K562 (cell line): Measurements from ENCODE around the gene BNIP5. TPM values are rescaled to one million over a fixed set of nuclear protein-coding genes. Genes with fewer than 3 reads are reported as not detected.

Source experiments
- ATAC-seq: fragments of 200-7000 bp; cut with Tn5 transposase; 3 replicates; pipeline ENCODE4 v1.9.1; 2020; ENCODE audit warnings: moderate library complexity
- BruUV-seq: library from RNA; stranded (reverse); fragments of 400-500 nt; replicated peaks from 2 replicates; lab custom pipeline; 2021; lab: Mats Ljungman, UMichigan
- CTCF ChIA-PET: fragments of 300-600 bp; formaldehyde crosslinking; extraction: SDS; loops from one replicate; lab custom pipeline; 2021; ENCODE audit warnings: low intra/inter-chr PET ratio; lab: Yijun Ruan, JAX
- POLR2A ChIA-PET: fragments of 300-600, 350-650 bp; sonication (Branson Sonifier 250); formaldehyde crosslinking; extraction: SDS; loops from one replicate; lab custom pipeline; 2021; ENCODE audit warnings: antibody characterized with exemption, inconsistent platforms; lab: Yijun Ruan, JAX
- DNase-seq, 4 experiments: peaks; one replicate each; pipeline versions ENCODE4 v3.0.0 to v3.0.0-alpha.2; 2011 to 2018; ENCODE audit warnings: low spot score in 3 of 4, mixed read lengths in 3 of 4; ENCODE audit errors: extremely low read depth in 1 of 4
- FAIRE-seq: peaks from 2 replicates; lab custom pipeline; 2011; peaks lifted over from hg19 to GRCh38; lab: Jason Lieb, UNC
- H2AFZ ChIP-seq: 2 replicates; pipeline ENCODE4 v1.6.0; 2011; ENCODE audit warnings: low read depth, low read length, control low read depth, inconsistent platforms
- H3K27ac ChIP-seq: fragments of 200-600 bp; 3 replicates; pipeline ENCODE4 v1.8.0; 2011; ENCODE audit warnings: low read depth, mild to moderate bottlenecking, control low read depth, inconsistent platforms, low read length, moderate library complexity, mixed read lengths; ENCODE audit errors: extremely low read depth
- H3K27me3 ChIP-seq, 2 experiments: fragments of 300-600 bp in 1 of 2; 2 replicates in 1 of 2; 3 replicates in 1 of 2; pipeline versions ENCODE4 v1.6.0 to v1.8.0; 2011; ENCODE audit warnings: inconsistent platforms in 2 of 2, low read length in 2 of 2, mild to moderate bottlenecking in 1 of 2, mixed read lengths in 1 of 2, moderate library complexity in 1 of 2; ENCODE audit not compliant: control insufficient read depth in 2 of 2, insufficient read depth in 2 of 2
- H3K36me3 ChIP-seq: fragments of 300-600 bp; 3 replicates; pipeline ENCODE4 v1.8.0; 2011; ENCODE audit warnings: mild to moderate bottlenecking, low read length, inconsistent platforms; ENCODE audit not compliant: control insufficient read depth, insufficient read depth
- H3K4me1 ChIP-seq, 2 experiments: fragments of 200-600 bp in 1 of 2; replicated peaks in 1 of 2; 2 replicates in 1 of 2; 3 replicates in 1 of 2; pipeline versions ENCODE4 v1.5.1 to v1.8.0; 2011; ENCODE audit warnings: inconsistent platforms in 2 of 2, low read length in 2 of 2, mild to moderate bottlenecking in 1 of 2, mixed read lengths in 1 of 2, moderate library complexity in 1 of 2; ENCODE audit not compliant: control insufficient read depth in 2 of 2, insufficient read depth in 2 of 2
- H3K4me2 ChIP-seq: 2 replicates; pipeline ENCODE4 v1.6.1; 2011; ENCODE audit warnings: low read length, control low read depth, inconsistent platforms, mixed read lengths; ENCODE audit not compliant: insufficient read depth
- H3K4me3 ChIP-seq: fragments of 200-600 bp; sonication (generic), shearing (Covaris generic); 2 replicates; pipeline ENCODE4 v1.5.1; 2016; ENCODE audit warnings: control low read depth, inconsistent platforms
- H3K79me2 ChIP-seq: fragments of 200-600 bp; 3 replicates; pipeline ENCODE4 v1.8.0; 2011; ENCODE audit warnings: low read length, inconsistent platforms; ENCODE audit not compliant: control insufficient read depth, insufficient read depth
- H3K9ac ChIP-seq, 2 experiments: 2 replicates each; pipeline versions ENCODE4 v1.6.0 to v1.6.1; 2011; ENCODE audit warnings: low read depth in 2 of 2, low read length in 2 of 2, control low read depth in 1 of 2, inconsistent platforms in 1 of 2, mild to moderate bottlenecking in 1 of 2, mixed read lengths in 1 of 2; ENCODE audit not compliant: insufficient read depth in 1 of 2
- H3K9me1 ChIP-seq: one replicate; pipeline ENCODE4 v1.6.0; 2011; ENCODE audit warnings: inconsistent platforms, mild to moderate bottlenecking, low read length, moderate library complexity; ENCODE audit not compliant: control insufficient read depth, insufficient read depth
- H3K9me3 ChIP-seq: replicated peaks from 2 replicates; pipeline ENCODE4 v1.5.1; 2011; ENCODE audit warnings: low read depth, low read length, inconsistent platforms; ENCODE audit not compliant: control insufficient read depth, insufficient read depth
- H4K20me1 ChIP-seq: replicated peaks from 2 replicates; pipeline ENCODE4 v1.6.1; 2011; ENCODE audit warnings: low read length, inconsistent platforms, mixed read lengths; ENCODE audit not compliant: control insufficient read depth, insufficient read depth
- ZNF766 ChIP-seq: fragments of 200-800 bp; sonication (Bioruptor generic); conservative IDR thresholded peaks from 2 replicates; pipeline ENCODE4 v1.6.1; 2016; ENCODE audit warnings: missing genetic modification characterization, missing compliant biosample characterization
- WGBS: fragments of 100-300 bp; shearing (Covaris generic); methylation state at CpG from one replicate; pipeline ENCODE4 v1.1.6; 2016; ENCODE audit warnings: low coverage, mixed read lengths; ENCODE audit not compliant: insufficient coverage; ENCODE audit errors: missing lambda C conversion rate; 5-methylcytosine and 5-hydroxymethylcytosine counted together
- in situ Hi-C: fragments of 300-500 bp; cut with MboI; formaldehyde crosslinking; loops from 4 replicates; pipeline ENCODE4 v1.15.0; 2018; ENCODE audit warnings: inconsistent platforms, mixed read lengths
- intact Hi-C: fragments of 100-400 bp; cut with micrococcal nuclease; formaldehyde crosslinking; loops from 2 replicates; pipeline ENCODE4 v1.14.2; 2022
- polyA plus RNA-seq, 8 experiments: library from polyadenylated mRNA; depleted of rRNA in 4 of 8; stranded (reverse) in 5 of 8; unstranded in 3 of 8; fragments of >200 nt; fragmentation: Nextera tagmentation in 2 of 8; fragmentation: Illumina TruSeq in 1 of 8; extraction: Ambion mirVana in 2 of 8; extraction: Trizol in 1 of 8; gene quantifications; 2 replicates each; pipeline versions ENCODE4 v1.2.1 to v1.2.3, GENCODE V29; 2011 to 2014; ENCODE audit warnings: inconsistent platforms in 1 of 8, missing spikeins in 1 of 8
- total RNA-seq, 7 experiments: library from RNA; depleted of rRNA in 6 of 7; stranded (reverse); fragments of >200 nt in 6 of 7; fragmentation: Illumina TruSeq in 2 of 7; extraction: Trizol in 2 of 7; gene quantifications; 2 replicates each; pipeline versions ENCODE4 v1.2.1 to v1.2.3, GENCODE V29; 2011 to 2021; ENCODE audit warnings: low replicate concordance in 1 of 7
- TF ChIP-seq, protein P1 (sequence below): fragments of 450-650 bp; IDR thresholded peaks from 2 replicates; pipeline ENCODE4 v1.6.1; 2016; ENCODE audit warnings: low read depth
- TF ChIP-seq, protein P2 (sequence below): fragments of 200-800 bp; sonication (Bioruptor generic); IDR thresholded peaks from 2 replicates; pipeline ENCODE4 v1.6.1; 2016; ENCODE audit warnings: missing genetic modification characterization, missing compliant biosample characterization

Gene BNIP5
- total and polyA plus RNA-seq, 9 of the 15 experiments (the other 6 are each of a cell fraction or from before 2014, with no cell fraction given) = not detected

DNA sequence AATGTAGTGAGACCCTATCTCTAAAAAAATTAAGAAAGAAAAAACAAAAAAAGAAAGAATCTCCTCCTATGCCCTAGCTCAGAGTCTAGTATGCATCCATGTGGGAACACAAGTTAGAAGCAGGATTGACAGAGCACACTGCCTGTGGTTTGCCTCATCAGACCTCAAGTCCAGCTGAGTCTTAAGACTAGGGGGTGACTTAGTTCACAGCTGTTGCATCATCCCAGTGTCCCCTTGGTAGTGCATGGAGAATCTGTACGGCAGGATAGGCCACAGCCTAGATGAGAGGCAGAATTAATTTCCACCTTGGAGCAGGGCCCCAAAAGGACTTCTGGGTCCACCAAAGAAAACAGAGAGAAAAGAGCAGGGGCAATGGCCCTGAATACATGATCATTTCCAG, 53.1 kb downstream of the BNIP5 start:
- Histone ChIP-seq H3K9ac (no peak overlapping the region), H3K27ac (no peak overlapping the region), H3K4me3 (no peak overlapping the region), H2AFZ (no peak overlapping the region), H3K4me2 (no peak overlapping the region), H3K79me2 (no peaks in the 10 kb centered on the region), H3K36me3 (no peaks in the 10 kb centered on the region), H3K9me1 (no peaks in the 10 kb centered on the region), H3K27me3 (peaks cover 20 to 39% of the 10 kb centered on the region in 2 experiments), H3K9me3 (no peaks in the 10 kb centered on the region), H3K4me1 (peaks cover 4% of the 10 kb centered on the region in 2 experiments; a peak in 4 of 5 replicates), H4K20me1 (no peaks in the 10 kb centered on the region; the same call in 1 of the 2 replicates)
- ChIA-PET POLR2A (interaction anchor here (0.7 to 1.3 kb wide), 2 partner anchors 13 to 43 kb away, joined by 3 to 4 read pairs; no protein-coding TSS in a partner anchor), CTCF (no interaction called here)
- BruUV-seq = no TSS peak
- intact Hi-C loops = no loop called here
- 0% methylated on average over 1 of the region's 1 CpG for WGBS
- no peak for FAIRE-seq
- in situ Hi-C loops = no loop called here
- peak; percentile 55 for ATAC-seq
- no peak for DNase-seq
- 0 out of 2 replicates have a peak, but pooled peaks have one; percentile 36 for TF ChIP-seq ZNF766 (CRISPR knock-in tag)
- TF ChIP-seq, protein P1, sequence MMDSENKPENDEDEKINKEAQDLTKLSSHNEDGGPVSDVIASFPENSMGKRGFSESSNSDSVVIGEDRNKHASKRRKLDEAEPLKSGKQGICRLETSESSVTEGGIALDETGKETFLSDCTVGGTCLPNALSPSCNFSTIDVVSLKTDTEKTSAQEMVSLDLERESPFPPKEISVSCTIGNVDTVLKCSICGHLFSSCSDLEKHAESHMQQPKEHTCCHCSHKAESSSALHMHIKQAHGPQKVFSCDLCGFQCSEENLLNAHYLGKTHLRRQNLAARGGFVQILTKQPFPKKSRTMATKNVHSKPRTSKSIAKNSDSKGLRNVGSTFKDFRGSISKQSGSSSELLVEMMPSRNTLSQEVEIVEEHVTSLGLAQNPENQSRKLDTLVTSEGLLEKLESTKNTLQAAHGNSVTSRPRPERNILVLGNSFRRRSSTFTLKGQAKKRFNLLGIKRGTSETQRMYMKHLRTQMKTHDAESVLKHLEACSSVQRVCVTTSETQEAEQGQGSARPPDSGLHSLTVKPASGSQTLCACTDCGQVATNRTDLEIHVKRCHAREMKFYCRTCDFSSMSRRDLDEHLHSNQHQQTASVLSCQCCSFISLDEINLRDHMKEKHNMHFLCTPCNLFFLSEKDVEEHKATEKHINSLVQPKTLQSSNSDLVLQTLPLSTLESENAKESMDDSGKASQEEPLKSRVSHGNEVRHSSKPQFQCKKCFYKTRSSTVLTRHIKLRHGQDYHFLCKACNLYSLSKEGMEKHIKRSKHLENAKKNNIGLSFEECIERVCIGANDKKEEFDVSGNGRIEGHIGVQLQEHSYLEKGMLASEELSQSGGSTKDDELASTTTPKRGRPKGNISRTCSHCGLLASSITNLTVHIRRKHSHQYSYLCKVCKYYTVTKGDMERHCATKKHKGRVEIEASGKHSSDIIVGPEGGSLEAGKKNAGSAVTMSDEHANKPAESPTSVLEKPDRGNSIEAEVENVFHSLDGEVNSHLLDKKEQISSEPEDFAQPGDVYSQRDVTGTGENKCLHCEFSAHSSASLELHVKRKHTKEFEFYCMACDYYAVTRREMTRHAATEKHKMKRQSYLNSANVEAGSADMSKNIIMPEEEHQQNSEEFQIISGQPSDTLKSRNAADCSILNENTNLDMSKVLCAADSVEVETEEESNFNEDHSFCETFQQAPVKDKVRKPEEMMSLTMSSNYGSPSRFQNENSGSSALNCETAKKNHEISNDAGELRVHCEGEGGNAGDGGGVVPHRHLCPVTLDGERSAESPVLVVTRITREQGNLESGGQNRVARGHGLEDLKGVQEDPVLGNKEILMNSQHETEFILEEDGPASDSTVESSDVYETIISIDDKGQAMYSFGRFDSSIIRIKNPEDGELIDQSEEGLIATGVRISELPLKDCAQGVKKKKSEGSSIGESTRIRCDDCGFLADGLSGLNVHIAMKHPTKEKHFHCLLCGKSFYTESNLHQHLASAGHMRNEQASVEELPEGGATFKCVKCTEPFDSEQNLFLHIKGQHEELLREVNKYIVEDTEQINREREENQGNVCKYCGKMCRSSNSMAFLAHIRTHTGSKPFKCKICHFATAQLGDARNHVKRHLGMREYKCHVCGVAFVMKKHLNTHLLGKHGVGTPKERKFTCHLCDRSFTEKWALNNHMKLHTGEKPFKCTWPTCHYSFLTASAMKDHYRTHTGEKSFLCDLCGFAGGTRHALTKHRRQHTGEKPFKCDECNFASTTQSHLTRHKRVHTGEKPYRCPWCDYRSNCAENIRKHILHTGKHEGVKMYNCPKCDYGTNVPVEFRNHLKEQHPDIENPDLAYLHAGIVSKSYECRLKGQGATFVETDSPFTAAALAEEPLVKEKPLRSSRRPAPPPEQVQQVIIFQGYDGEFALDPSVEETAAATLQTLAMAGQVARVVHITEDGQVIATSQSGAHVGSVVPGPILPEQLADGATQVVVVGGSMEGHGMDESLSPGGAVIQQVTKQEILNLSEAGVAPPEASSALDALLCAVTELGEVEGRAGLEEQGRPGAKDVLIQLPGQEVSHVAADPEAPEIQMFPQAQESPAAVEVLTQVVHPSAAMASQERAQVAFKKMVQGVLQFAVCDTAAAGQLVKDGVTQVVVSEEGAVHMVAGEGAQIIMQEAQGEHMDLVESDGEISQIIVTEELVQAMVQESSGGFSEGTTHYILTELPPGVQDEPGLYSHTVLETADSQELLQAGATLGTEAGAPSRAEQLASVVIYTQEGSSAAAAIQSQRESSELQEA = no peak
- TF ChIP-seq, protein P2, sequence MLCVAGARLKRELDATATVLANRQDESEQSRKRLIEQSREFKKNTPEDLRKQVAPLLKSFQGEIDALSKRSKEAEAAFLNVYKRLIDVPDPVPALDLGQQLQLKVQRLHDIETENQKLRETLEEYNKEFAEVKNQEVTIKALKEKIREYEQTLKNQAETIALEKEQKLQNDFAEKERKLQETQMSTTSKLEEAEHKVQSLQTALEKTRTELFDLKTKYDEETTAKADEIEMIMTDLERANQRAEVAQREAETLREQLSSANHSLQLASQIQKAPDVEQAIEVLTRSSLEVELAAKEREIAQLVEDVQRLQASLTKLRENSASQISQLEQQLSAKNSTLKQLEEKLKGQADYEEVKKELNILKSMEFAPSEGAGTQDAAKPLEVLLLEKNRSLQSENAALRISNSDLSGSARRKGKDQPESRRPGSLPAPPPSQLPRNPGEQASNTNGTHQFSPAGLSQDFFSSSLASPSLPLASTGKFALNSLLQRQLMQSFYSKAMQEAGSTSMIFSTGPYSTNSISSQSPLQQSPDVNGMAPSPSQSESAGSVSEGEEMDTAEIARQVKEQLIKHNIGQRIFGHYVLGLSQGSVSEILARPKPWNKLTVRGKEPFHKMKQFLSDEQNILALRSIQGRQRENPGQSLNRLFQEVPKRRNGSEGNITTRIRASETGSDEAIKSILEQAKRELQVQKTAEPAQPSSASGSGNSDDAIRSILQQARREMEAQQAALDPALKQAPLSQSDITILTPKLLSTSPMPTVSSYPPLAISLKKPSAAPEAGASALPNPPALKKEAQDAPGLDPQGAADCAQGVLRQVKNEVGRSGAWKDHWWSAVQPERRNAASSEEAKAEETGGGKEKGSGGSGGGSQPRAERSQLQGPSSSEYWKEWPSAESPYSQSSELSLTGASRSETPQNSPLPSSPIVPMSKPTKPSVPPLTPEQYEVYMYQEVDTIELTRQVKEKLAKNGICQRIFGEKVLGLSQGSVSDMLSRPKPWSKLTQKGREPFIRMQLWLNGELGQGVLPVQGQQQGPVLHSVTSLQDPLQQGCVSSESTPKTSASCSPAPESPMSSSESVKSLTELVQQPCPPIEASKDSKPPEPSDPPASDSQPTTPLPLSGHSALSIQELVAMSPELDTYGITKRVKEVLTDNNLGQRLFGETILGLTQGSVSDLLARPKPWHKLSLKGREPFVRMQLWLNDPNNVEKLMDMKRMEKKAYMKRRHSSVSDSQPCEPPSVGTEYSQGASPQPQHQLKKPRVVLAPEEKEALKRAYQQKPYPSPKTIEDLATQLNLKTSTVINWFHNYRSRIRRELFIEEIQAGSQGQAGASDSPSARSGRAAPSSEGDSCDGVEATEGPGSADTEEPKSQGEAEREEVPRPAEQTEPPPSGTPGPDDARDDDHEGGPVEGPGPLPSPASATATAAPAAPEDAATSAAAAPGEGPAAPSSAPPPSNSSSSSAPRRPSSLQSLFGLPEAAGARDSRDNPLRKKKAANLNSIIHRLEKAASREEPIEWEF = no peak
